WERI-Rb-1 (cell line): ENCODE data around the gene SLC2A8.

ENCODE experiments used
- DNase-seq: peaks from one replicate; pipeline ENCODE4 v3.0.0-alpha.2; 2020
- H3K27ac ChIP-seq: fragments of 250-450 bp; sonication (Bioruptor Pico); 2 replicates; pipeline ENCODE4 v1.5.1; 2020; ENCODE audit warnings: mild to moderate bottlenecking, moderate library complexity
- H3K27me3 ChIP-seq: fragments of 250-450 bp; sonication (Bioruptor Pico); 2 replicates; pipeline ENCODE4 v1.5.1; 2021; ENCODE audit warnings: mild to moderate bottlenecking, low read depth, moderate library complexity; ENCODE audit not compliant: insufficient read depth, severe bottlenecking
- H3K36me3 ChIP-seq: fragments of 250-450 bp; sonication (Bioruptor Pico); 2 replicates; pipeline ENCODE4 v1.5.1; 2020; ENCODE audit warnings: mild to moderate bottlenecking, moderate library complexity
- H3K4me3 ChIP-seq: 2 replicates; pipeline ENCODE4 v1.5.1; 2011; ENCODE audit warnings: low read depth, mild to moderate bottlenecking, control low read depth, low read length
- H3K9me3 ChIP-seq: fragments of 250-450 bp; sonication (Bioruptor Pico); 2 replicates; pipeline ENCODE4 v1.5.1; 2021; ENCODE audit warnings: mild to moderate bottlenecking, moderate library complexity; ENCODE audit not compliant: severe bottlenecking
- CTCF ChIP-seq: IDR thresholded peaks from 2 replicates; pipeline ENCODE4 v1.5.1; 2011; ENCODE audit warnings: low read depth, mild to moderate bottlenecking, control low read depth, inconsistent platforms, low read length

The SLC2A8 gene

GRCh38 chr9:127370147-127370579, 26.8 kb upstream of the SLC2A8 start:
- no peak overlapping the region for H3K27ac ChIP-seq
- H3K27me3 ChIP-seq: no peaks in the 10 kb centered on the region
- H3K36me3 ChIP-seq: peaks cover 26% of the 10 kb centered on the region
- TF ChIP-seq CTCF: no peak
- no peak overlapping the region for H3K4me3 ChIP-seq
- H3K9me3 ChIP-seq: no peaks in the 10 kb centered on the region
- no peak for DNase-seq

GRCh38 chr9:127370672-127371648, 26.0 kb upstream of the SLC2A8 start:
- DNase-seq: no peak
- no peaks in the 10 kb centered on the region for H3K9me3 ChIP-seq
- H3K36me3 ChIP-seq: peaks cover 18% of the 10 kb centered on the region
- H3K4me3 ChIP-seq: no peak overlapping the region
- no peak for TF ChIP-seq CTCF
- H3K27ac ChIP-seq: no peak overlapping the region; the same call in 1 of the 2 replicates
- no peaks in the 10 kb centered on the region for H3K27me3 ChIP-seq

GRCh38 chr9:127380479-127380878, 16.5 kb upstream of the SLC2A8 start:
- no peaks in the 10 kb centered on the region for H3K27me3 ChIP-seq
- H3K9me3 ChIP-seq: peaks cover 4% of the 10 kb centered on the region
- H3K4me3 ChIP-seq: no peak overlapping the region
- TF ChIP-seq CTCF: no peak
- DNase-seq: no peak
- no peaks in the 10 kb centered on the region for H3K36me3 ChIP-seq
- no peak overlapping the region for H3K27ac ChIP-seq

- Histone ChIP-seq H3K9me3 (peaks cover 4% of the 10 kb centered on the region), H3K36me3 (no peaks in the 10 kb centered on the region; the same call in 1 of the 2 replicates), H3K27ac (no peak overlapping the region), H3K4me3 (no peak overlapping the region), H3K27me3 (no peaks in the 10 kb centered on the region)
- no peak for DNase-seq
- TF ChIP-seq CTCF: no peak
These were observed 14.4 kb upstream of the SLC2A8 start for GRCh38 chr9:127382541-127382940.

GRCh38 chr9:127384016-127384730, 12.8 kb upstream of the SLC2A8 start:
- no peak for TF ChIP-seq CTCF
- Histone ChIP-seq H3K27me3 (no peaks in the 10 kb centered on the region), H3K27ac (no peak overlapping the region), H3K9me3 (no peaks in the 10 kb centered on the region), H3K36me3 (no peaks in the 10 kb centered on the region; the same call in 1 of the 2 replicates), H3K4me3 (no peak overlapping the region)
- peak; percentile 5 for DNase-seq
